Mesenchymal stem cell (in vitro differentiated cells and primary cell): ENCODE data around the gene RAD21L1.
A peak's percentile ranks its signal among the peaks of the same experiment; 100 is the strongest.

Experiments used
- DNase-seq: peaks from one replicate; pipeline ENCODE4 v3.0.0-alpha.2; 2013
- H2AFZ ChIP-seq: one replicate; pipeline ENCODE4 v1.6.1; 2013; ENCODE audit warnings: low read depth, mild to moderate bottlenecking, control low read depth, inconsistent platforms, low read length, moderate library complexity
- H2AK5ac ChIP-seq: 2 replicates; pipeline ENCODE4 v1.6.1; 2013; ENCODE audit warnings: low read length, moderate library complexity, mild to moderate bottlenecking, inconsistent platforms; ENCODE audit not compliant: severe bottlenecking
- H2BK120ac ChIP-seq: one replicate; pipeline ENCODE4 v1.6.1; 2013; ENCODE audit warnings: low read depth, mild to moderate bottlenecking, inconsistent platforms, low read length, moderate library complexity
- H2BK12ac ChIP-seq, 2 experiments: one replicate each; pipeline ENCODE4 v1.6.1; 2013; ENCODE audit warnings: inconsistent platforms in 2 of 2, low read length in 2 of 2, mild to moderate bottlenecking in 2 of 2, moderate library complexity in 2 of 2, control low read depth in 1 of 2
- H2BK15ac ChIP-seq: one replicate; pipeline ENCODE4 v1.6.1; 2013; ENCODE audit warnings: mild to moderate bottlenecking, low read depth, inconsistent platforms; ENCODE audit not compliant: poor library complexity, severe bottlenecking
- H2BK5ac ChIP-seq: 2 replicates; pipeline ENCODE4 v1.6.1; 2013; ENCODE audit warnings: low read depth, mild to moderate bottlenecking, low read length, control low read depth, inconsistent platforms; ENCODE audit not compliant: poor library complexity, severe bottlenecking
- H3K14ac ChIP-seq, 2 experiments: one replicate each; pipeline ENCODE4 v1.6.1; 2013; ENCODE audit warnings: inconsistent platforms in 2 of 2, low read length in 2 of 2, control low read depth in 1 of 2, mild to moderate bottlenecking in 1 of 2, moderate library complexity in 1 of 2
- H3K18ac ChIP-seq, 2 experiments: one replicate each; pipeline ENCODE4 v1.6.1; 2013; ENCODE audit warnings: inconsistent platforms in 2 of 2, low read length in 2 of 2, control low read depth in 1 of 2, low read depth in 1 of 2, mild to moderate bottlenecking in 1 of 2
- H3K23ac ChIP-seq, 2 experiments: one replicate each; pipeline ENCODE4 v1.6.1; 2013; ENCODE audit warnings: inconsistent platforms in 2 of 2, low read length in 2 of 2, mild to moderate bottlenecking in 2 of 2, moderate library complexity in 2 of 2, control low read depth in 1 of 2
- H3K27ac ChIP-seq: 2 replicates; pipeline ENCODE4 v1.5.1; 2013; ENCODE audit warnings: mild to moderate bottlenecking, moderate library complexity, low read length, control low read depth, inconsistent platforms; ENCODE audit not compliant: poor library complexity, severe bottlenecking
- H3K27me3 ChIP-seq, 2 experiments: 2 replicates each; pipeline versions ENCODE4 v1.6.1 to v1.7.0; 2013; ENCODE audit warnings: low read length in 2 of 2, mild to moderate bottlenecking in 2 of 2, moderate library complexity in 2 of 2, control low read depth in 1 of 2, inconsistent platforms in 1 of 2; ENCODE audit not compliant: control insufficient read depth in 1 of 2, insufficient read depth in 1 of 2
- H3K36me3 ChIP-seq, 2 experiments: 2 replicates each; pipeline versions ENCODE4 v1.6.1 to v1.7.0; 2013; ENCODE audit warnings: low read length in 2 of 2, control low read depth in 1 of 2, inconsistent platforms in 1 of 2, low read depth in 1 of 2, mild to moderate bottlenecking in 1 of 2; ENCODE audit not compliant: insufficient read depth in 2 of 2, control insufficient read depth in 1 of 2
- H3K4ac ChIP-seq, 2 experiments: one replicate each; pipeline ENCODE4 v1.6.1; 2013; ENCODE audit warnings: inconsistent platforms in 2 of 2, low read length in 2 of 2, mild to moderate bottlenecking in 2 of 2, moderate library complexity in 2 of 2, control low read depth in 1 of 2, low read depth in 1 of 2
- H3K4me1 ChIP-seq: 2 replicates; pipeline ENCODE4 v1.6.1; 2013; ENCODE audit warnings: low read depth, low read length, control low read depth; ENCODE audit not compliant: control insufficient read depth, insufficient read depth
- H3K4me2 ChIP-seq: 2 replicates; pipeline ENCODE4 v1.6.1; 2013; ENCODE audit warnings: low read length, mild to moderate bottlenecking, inconsistent platforms; ENCODE audit not compliant: poor library complexity, severe bottlenecking
- H3K4me3 ChIP-seq, 2 experiments: 2 replicates each; pipeline versions ENCODE4 v1.5.1 to v1.7.0; 2013; ENCODE audit warnings: low read length in 2 of 2, mild to moderate bottlenecking in 2 of 2, control low read depth in 1 of 2, low read depth in 1 of 2; ENCODE audit not compliant: insufficient read depth in 1 of 2
- H3K79me1 ChIP-seq: replicated peaks from 2 replicates; pipeline ENCODE4 v1.6.1; 2013; ENCODE audit warnings: mild to moderate bottlenecking, control low read depth, low read length, inconsistent platforms; ENCODE audit not compliant: poor library complexity, severe bottlenecking
- H3K9ac ChIP-seq: 2 replicates; pipeline ENCODE4 v1.7.0; 2013; ENCODE audit warnings: mild to moderate bottlenecking, low read length, moderate library complexity
- H3K9me3 ChIP-seq: 2 replicates; pipeline ENCODE4 v1.7.0; 2013; ENCODE audit warnings: mild to moderate bottlenecking, low read length; ENCODE audit not compliant: control insufficient read depth
- H4K8ac ChIP-seq: one replicate; pipeline ENCODE4 v1.6.1; 2013; ENCODE audit warnings: inconsistent platforms, mild to moderate bottlenecking, low read length, moderate library complexity
- H4K91ac ChIP-seq: one replicate; pipeline ENCODE4 v1.6.1; 2013; ENCODE audit warnings: mild to moderate bottlenecking, low read length, inconsistent platforms
- WGBS: methylation state at CpG from one replicate; pipeline ENCODE4 v1.1.7; 2013; ENCODE audit warnings: mixed read lengths; 5-methylcytosine and 5-hydroxymethylcytosine counted together

RAD21L1 gene

DNA sequence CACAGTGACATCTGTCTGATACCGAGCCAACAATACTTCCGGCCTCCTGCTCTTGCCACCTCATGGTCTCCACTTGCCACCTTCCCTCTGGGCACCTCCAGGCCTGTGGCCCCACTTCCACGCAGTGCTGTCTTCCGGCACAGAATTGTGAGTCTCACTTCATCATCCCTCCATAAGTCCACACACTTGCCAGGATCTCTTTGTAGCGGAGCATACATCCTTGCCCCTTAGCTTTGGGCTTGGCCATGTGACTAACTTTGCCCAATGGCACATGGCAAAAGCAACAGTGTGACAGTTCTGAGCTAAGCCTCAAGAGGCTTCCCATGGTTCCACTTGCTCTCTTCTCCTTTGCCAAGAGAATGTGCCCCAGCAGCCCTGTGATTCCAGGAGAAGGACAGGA is 27.1 kb upstream of the RAD21L1 start:
- H2AK5ac ChIP-seq, result no peak overlapping the region
- no peaks in the 10 kb centered on the region for H3K36me3 ChIP-seq
- no peak overlapping the region for H3K14ac ChIP-seq
- no peak overlapping the region for H3K18ac ChIP-seq
- H2BK15ac ChIP-seq, result no peak overlapping the region
- H3K27me3 ChIP-seq, result peaks cover 49 to 81% of the 10 kb centered on the region in 2 experiments
- no peak for DNase-seq
- no peaks in the 10 kb centered on the region for H3K79me1 ChIP-seq
- H3K4ac ChIP-seq, result no peak overlapping the region
- no peak overlapping the region for H2BK12ac ChIP-seq
- 94% methylated on average over 5 of the region's 5 CpGs for WGBS
- no peak overlapping the region for H3K9ac ChIP-seq
- H2BK120ac ChIP-seq, result no peak overlapping the region
- no peak overlapping the region for H3K4me3 ChIP-seq
- H4K91ac ChIP-seq, result no peak overlapping the region
- no peak overlapping the region for H4K8ac ChIP-seq
- H3K9me3 ChIP-seq, result peaks cover 4% of the 10 kb centered on the region
- no peak overlapping the region for H2BK5ac ChIP-seq
- no peaks in the 10 kb centered on the region for H3K4me1 ChIP-seq
- H3K27ac ChIP-seq, result no peak overlapping the region
- H3K23ac ChIP-seq, result no peak overlapping the region
- H3K4me2 ChIP-seq, result no peak overlapping the region
- no peak overlapping the region for H2AFZ ChIP-seq

DNA sequence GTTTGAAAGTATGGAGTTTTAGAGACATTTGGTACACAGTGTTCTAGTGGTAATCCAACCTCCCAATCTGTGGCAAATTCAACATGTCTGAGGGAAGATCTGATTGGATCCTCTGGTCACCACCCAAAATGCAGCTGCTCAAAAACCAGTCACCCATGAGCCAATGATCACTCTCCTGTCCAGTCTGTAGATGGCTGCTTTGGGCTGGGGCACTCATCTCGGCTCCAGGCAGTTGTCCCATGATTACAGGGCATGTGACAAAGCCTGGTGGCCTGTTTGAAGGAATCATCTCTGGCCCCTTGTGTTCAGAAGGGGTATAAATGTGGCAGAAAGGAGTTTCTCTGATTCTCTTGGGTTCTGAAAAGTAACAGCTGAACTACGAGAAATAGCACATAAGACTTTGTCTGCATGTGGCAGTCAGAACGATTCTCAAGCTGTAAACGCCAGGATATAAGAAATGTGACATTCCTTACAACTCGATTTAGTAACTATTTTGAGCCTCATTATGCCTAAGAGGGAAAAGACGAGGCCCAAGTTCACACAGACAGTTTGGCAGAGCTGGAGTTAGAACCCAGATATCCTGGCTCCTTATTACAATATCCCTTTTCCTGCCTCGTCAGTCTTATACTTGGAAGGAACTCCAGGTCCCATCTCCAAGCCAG is 26.5 kb upstream of the RAD21L1 start:
- H3K4me2 ChIP-seq, result no peak overlapping the region
- H4K8ac ChIP-seq, result no peak overlapping the region
- H3K18ac ChIP-seq, result no peak overlapping the region
- H2BK120ac ChIP-seq, result no peak overlapping the region
- no peak overlapping the region for H4K91ac ChIP-seq
- no peak overlapping the region for H2AFZ ChIP-seq
- peaks cover 50 to 80% of the 10 kb centered on the region in 2 experiments for H3K27me3 ChIP-seq
- H2AK5ac ChIP-seq, result no peak overlapping the region
- H3K23ac ChIP-seq, result no peak overlapping the region
- H2BK5ac ChIP-seq, result no peak overlapping the region
- 76% methylated on average over 7 of the region's 7 CpGs for WGBS
- no peaks in the 10 kb centered on the region for H3K4me1 ChIP-seq
- H3K27ac ChIP-seq, result no peak overlapping the region
- H3K79me1 ChIP-seq, result no peaks in the 10 kb centered on the region
- H3K9me3 ChIP-seq, result peaks cover 4% of the 10 kb centered on the region
- H2BK12ac ChIP-seq, result no peak overlapping the region
- no peak for DNase-seq
- H3K4me3 ChIP-seq, result no peak overlapping the region
- no peak overlapping the region for H2BK15ac ChIP-seq
- H3K9ac ChIP-seq, result no peak overlapping the region
- H3K36me3 ChIP-seq, result no peaks in the 10 kb centered on the region
- no peak overlapping the region for H3K14ac ChIP-seq
- no peak overlapping the region for H3K4ac ChIP-seq

DNA sequence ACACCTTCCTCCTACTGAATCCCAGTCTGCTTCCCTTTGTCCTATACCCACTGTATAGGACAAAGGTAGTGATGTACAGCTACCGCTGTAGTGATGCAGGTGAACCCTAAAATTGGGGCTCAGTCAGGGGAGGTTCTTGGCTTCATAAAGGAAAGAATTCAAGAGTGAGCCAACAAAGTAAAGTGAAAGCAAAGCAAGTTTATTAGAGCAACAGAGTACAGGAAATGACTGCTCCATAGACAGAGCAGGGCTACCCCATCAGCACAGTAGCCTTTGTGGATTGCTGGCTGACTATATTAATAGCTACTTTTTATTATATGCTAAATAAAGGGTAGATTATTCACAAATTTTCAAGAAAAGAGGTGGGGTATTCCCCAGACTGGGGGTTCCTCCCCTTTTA is 25.9 kb upstream of the RAD21L1 start:
- no peak overlapping the region for H2AFZ ChIP-seq
- H4K91ac ChIP-seq, result no peak overlapping the region
- no peak overlapping the region for H3K4me3 ChIP-seq
- no peak overlapping the region for H4K8ac ChIP-seq
- H3K18ac ChIP-seq, result no peak overlapping the region
- no peak overlapping the region for H2BK15ac ChIP-seq
- no peak overlapping the region for H2AK5ac ChIP-seq
- H2BK120ac ChIP-seq, result no peak overlapping the region
- no peak overlapping the region for H3K4me2 ChIP-seq
- no peaks in the 10 kb centered on the region for H3K36me3 ChIP-seq
- H2BK5ac ChIP-seq, result no peak overlapping the region
- no peak overlapping the region for H3K14ac ChIP-seq
- no peak for DNase-seq
- no peaks in the 10 kb centered on the region for H3K79me1 ChIP-seq
- H3K4me1 ChIP-seq, result no peaks in the 10 kb centered on the region
- no peak overlapping the region for H3K23ac ChIP-seq
- H3K9ac ChIP-seq, result no peak overlapping the region
- 100% methylated on average over 1 of the region's 1 CpG for WGBS
- H3K27me3 ChIP-seq, result peaks cover 54 to 74% of the 10 kb centered on the region in 2 experiments
- no peak overlapping the region for H3K4ac ChIP-seq
- H2BK12ac ChIP-seq, result no peak overlapping the region
- no peak overlapping the region for H3K27ac ChIP-seq
- peaks cover 4% of the 10 kb centered on the region for H3K9me3 ChIP-seq

DNA sequence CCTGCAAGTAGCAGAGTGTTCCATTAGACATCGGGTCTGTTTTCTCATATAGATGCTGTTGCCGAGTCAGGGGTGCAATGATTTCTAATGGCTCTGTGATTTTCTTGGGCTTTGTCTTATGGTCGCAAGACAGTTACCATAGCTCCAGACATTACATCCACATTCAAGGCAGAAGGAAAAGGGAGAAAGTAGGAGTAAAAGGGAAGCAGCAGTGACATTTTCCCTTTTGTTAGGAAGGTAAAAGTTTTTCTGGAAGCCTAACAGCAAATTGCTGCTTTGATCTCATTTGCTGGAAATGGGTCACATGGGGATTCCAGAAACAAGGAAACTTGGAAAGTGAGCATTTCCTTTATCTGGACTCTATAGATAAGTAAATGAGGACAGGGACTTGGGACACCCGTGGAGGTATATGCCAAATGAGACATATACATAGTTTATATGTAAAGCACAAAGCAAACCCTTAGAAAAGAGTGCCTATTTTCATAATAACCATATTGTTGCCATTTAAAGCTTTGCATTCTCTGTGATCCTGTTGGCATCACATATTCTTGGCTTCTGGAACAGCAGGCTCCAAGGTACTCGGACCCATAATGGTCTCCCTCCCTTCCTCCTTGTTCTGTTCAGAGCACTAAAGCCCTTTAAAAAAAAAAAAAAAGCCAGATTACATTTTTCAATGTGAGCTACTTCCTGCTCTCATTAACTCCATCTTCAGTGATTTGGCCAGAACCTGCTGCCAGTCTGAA is 22.9 kb upstream of the RAD21L1 start, which contains the start of gene C20orf202:
Gene C20orf202 (plus strand): TSS at position 693 of the 743 bp plus-strand sequence. CDS start 132 bp downstream, outside the sequence.
- Histone ChIP-seq H2BK5ac (no peak within 1 kb of the TSS), H2BK15ac (no peak within 1 kb of the TSS), H3K9me3 (no peaks in the 10 kb centered on the region), H3K18ac (no peak within 1 kb of the TSS), H3K9ac (no peak within 1 kb of the TSS), H3K4me2 (no peak within 1 kb of the TSS), H3K4ac (no peak within 1 kb of the TSS), H3K4me3 (no peak within 1 kb of the TSS), H2BK120ac (no peak within 1 kb of the TSS), H2AFZ (no peak within 1 kb of the TSS), H2AK5ac (no peak within 1 kb of the TSS), H3K27me3 (peaks cover 49 to 67% of the 10 kb centered on the region in 2 experiments), H3K23ac (peak within 1 kb of the TSS in 1 of 2 experiments; percentile 63), H2BK12ac (no peak within 1 kb of the TSS), H4K8ac (no peak within 1 kb of the TSS), H3K79me1 (no peaks in the 10 kb centered on the region), H4K91ac (no peak within 1 kb of the TSS), H3K4me1 (no peaks in the 10 kb centered on the region), H3K36me3 (no peaks in the 10 kb centered on the region), H3K27ac (no peak within 1 kb of the TSS), H3K14ac (no peak within 1 kb of the TSS)
- no peak for DNase-seq
- WGBS, result 79% methylated on average over 3 of the region's 5 CpGs
